Bronchial epithelial cell (primary cell): Measurements from ENCODE around the gene IFNL4. TPM values are rescaled to one million over a fixed set of nuclear protein-coding genes. Genes with fewer than 3 reads are reported as not detected.

Experiments
- DNase-seq: peaks from one replicate; pipeline ENCODE4 v3.0.0-alpha.2; 2010; ENCODE audit warnings: low read depth
- FAIRE-seq: peaks from 2 replicates; lab custom pipeline; 2011; peaks lifted over from hg19 to GRCh38; lab: Jason Lieb, UNC
- H3K27me3 ChIP-seq: 2 replicates; pipeline ENCODE4 v1.5.1; 2011; ENCODE audit warnings: low read length; ENCODE audit not compliant: control insufficient read depth, insufficient read depth
- H3K36me3 ChIP-seq: 2 replicates; pipeline ENCODE4 v1.5.1; 2011; ENCODE audit warnings: low read length; ENCODE audit not compliant: control insufficient read depth, insufficient read depth
- H3K4me3 ChIP-seq: 2 replicates; pipeline ENCODE4 v1.5.1; 2011; ENCODE audit warnings: mild to moderate bottlenecking, low read depth, low read length, control low read depth
- total RNA-seq: library from RNA; depleted of rRNA; stranded (reverse); fragments of >200 nt; gene quantifications from 2 replicates; pipeline ENCODE4 v1.2.1, GENCODE V29; 2014
- TF ChIP-seq, protein P1 (sequence below): IDR thresholded peaks from 2 replicates; pipeline ENCODE4 v1.5.1; 2011; ENCODE audit warnings: mild to moderate bottlenecking, moderate library complexity, low read length, control low read depth, inconsistent platforms; ENCODE audit not compliant: insufficient read depth, severe bottlenecking

The IFNL4 gene
- total RNA-seq, 1 donor from 2014 or later: not detected

- DNase-seq: no peak
- no peak overlapping the region for H3K4me3 ChIP-seq
- H3K27me3 ChIP-seq: peaks cover 14% of the 10 kb centered on the region
Measured at GRCh38 chr19:39199025-39199424, 49.6 kb downstream of the IFNL4 start.

GRCh38 chr19:39197808-39198207, 50.8 kb downstream of the IFNL4 start:
- TF ChIP-seq, protein P1, sequence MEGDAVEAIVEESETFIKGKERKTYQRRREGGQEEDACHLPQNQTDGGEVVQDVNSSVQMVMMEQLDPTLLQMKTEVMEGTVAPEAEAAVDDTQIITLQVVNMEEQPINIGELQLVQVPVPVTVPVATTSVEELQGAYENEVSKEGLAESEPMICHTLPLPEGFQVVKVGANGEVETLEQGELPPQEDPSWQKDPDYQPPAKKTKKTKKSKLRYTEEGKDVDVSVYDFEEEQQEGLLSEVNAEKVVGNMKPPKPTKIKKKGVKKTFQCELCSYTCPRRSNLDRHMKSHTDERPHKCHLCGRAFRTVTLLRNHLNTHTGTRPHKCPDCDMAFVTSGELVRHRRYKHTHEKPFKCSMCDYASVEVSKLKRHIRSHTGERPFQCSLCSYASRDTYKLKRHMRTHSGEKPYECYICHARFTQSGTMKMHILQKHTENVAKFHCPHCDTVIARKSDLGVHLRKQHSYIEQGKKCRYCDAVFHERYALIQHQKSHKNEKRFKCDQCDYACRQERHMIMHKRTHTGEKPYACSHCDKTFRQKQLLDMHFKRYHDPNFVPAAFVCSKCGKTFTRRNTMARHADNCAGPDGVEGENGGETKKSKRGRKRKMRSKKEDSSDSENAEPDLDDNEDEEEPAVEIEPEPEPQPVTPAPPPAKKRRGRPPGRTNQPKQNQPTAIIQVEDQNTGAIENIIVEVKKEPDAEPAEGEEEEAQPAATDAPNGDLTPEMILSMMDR: no peak
- FAIRE-seq (no peak), DNase-seq (no peak)
- H3K27me3 ChIP-seq: peaks cover 8% of the 10 kb centered on the region
- no peak overlapping the region for H3K4me3 ChIP-seq
- H3K36me3 ChIP-seq: no peaks in the 10 kb centered on the region

More at GRCh38 chr19:39199025-39199424, 49.6 kb downstream of the IFNL4 start:
- TF ChIP-seq, protein P1: no peak
- no peaks in the 10 kb centered on the region for H3K36me3 ChIP-seq
- FAIRE-seq: no peak

DNA sequence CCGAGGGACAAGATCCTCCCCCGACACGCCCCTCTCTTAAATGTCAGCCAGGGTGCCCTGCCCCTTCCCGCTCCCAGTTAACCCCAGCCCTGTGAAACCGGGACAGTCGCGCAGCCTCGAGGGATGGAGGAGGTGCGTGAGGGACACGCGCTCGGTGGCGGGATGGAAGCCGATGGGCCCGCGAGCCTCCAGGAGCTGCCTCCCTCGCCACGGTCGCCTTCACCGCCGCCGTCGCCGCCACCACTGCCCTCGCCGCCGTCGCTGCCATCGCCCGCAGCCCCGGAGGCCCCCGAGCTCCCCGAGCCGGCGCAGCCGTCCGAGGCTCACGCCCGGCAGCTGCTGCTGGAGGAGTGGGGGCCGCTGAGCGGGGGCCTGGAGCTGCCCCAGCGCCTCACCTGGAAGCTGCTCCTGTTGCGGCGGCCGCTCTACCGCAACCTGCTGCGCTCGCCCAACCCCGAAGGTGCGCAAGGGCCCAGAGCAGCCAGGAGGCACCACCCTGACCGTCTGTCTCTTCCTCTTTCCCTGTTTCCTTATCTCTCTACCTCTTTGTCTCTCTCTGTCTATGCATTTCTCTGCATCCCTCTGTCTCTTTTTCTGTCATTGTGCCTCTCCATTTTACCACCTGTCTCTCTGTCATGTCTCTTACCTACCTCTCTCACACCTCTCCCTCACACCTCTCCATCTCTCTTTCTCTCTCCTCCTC, 51.6 kb downstream of the IFNL4 start, which contains the start of gene NCCRP1:
TSS of gene NCCRP1 (plus strand) at position 105 of the 703 bp plus-strand sequence. CDS start at position 124, 19 bp downstream.
- TF ChIP-seq, protein P1: no peak
- H3K27me3 ChIP-seq: peaks cover 8% of the 10 kb centered on the region
- no peak for FAIRE-seq
- no peaks in the 10 kb centered on the region for H3K36me3 ChIP-seq
- no peak within 1 kb of the TSS for H3K4me3 ChIP-seq
- DNase-seq: no peak

DNA sequence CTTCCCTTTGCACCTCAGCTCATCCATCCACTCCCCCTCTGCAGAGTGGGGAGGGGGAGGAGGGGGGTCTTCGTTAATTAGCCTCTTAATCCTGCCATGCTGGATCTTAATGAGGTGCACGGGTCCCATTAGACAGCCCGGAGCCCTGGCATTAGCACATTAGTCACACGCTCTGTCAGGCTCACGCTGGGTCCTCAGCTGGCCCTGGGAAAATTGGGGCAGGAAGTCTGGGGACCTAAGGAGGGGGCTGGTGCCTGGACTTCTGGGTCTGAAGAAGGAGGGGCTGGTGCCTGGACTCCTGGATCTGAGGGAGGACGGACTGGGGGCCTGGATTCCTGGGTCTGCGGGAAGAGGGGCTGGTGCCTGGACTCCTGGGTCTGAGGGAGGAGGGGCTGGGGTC, 52.3 kb downstream of the IFNL4 start:
- TF ChIP-seq, protein P1: no peak
- Histone ChIP-seq H3K36me3 (no peaks in the 10 kb centered on the region), H3K27me3 (peaks cover 8% of the 10 kb centered on the region), H3K4me3 (no peak overlapping the region)
- FAIRE-seq (no peak), DNase-seq (no peak)

Other genes starting within 250 kb of the IFNL4 start
- gene FBXO27, start 216.3 kb downstream of the IFNL4 start, total RNA-seq: 5.3 and 5.8 TPM in 2 replicates
- 0.53 and 0.77 TPM in 2 replicates for gene ACP7, start 164.5 kb downstream of the IFNL4 start, total RNA-seq
- gene PAK4, start 123.1 kb downstream of the IFNL4 start, total RNA-seq: 4.5 and 6.8 TPM in 2 replicates
- gene NCCRP1, start 51.9 kb downstream of the IFNL4 start, total RNA-seq: 9.5 and 22.4 TPM in 2 replicates
- gene SYCN, start 44.6 kb downstream of the IFNL4 start, total RNA-seq: not detected in 2 replicates
- gene IFNL3, start 3.9 kb downstream of the IFNL4 start, total RNA-seq: not detected in 2 replicates
- not detected in 2 replicates for gene IFNL2, start 19.5 kb upstream of the IFNL4 start, total RNA-seq
- not detected in 2 replicates for gene IFNL1, start 47.6 kb upstream of the IFNL4 start, total RNA-seq
- gene LRFN1, start 72.0 kb upstream of the IFNL4 start, total RNA-seq: under 0.01 TPM in 2 replicates
- gene GMFG, start 87.2 kb upstream of the IFNL4 start, total RNA-seq: not detected in 2 replicates
- gene SAMD4B, start 93.6 kb upstream of the IFNL4 start, total RNA-seq: 19.2 and 38.7 TPM in 2 replicates
- gene PAF1, start 142.2 kb upstream of the IFNL4 start, total RNA-seq: 31.6 and 59.9 TPM in 2 replicates
- gene MED29, start 142.5 kb upstream of the IFNL4 start, total RNA-seq: 6.8 and 7.7 TPM in 2 replicates
- gene ZFP36, start 158.0 kb upstream of the IFNL4 start, total RNA-seq: 3.4 and 5.0 TPM in 2 replicates
- 3.3 and 5.3 TPM in 2 replicates for gene PLEKHG2, start 163.8 kb upstream of the IFNL4 start, total RNA-seq
- 75.3 and 94.3 TPM in 2 replicates for gene RPS16, start 187.1 kb upstream of the IFNL4 start, total RNA-seq
- gene SUPT5H, start 196.7 kb upstream of the IFNL4 start, total RNA-seq: 41.9 and 48.1 TPM in 2 replicates
- 84.2 and 99.5 TPM in 2 replicates for gene TIMM50, start 232.0 kb upstream of the IFNL4 start, total RNA-seq